ENCODE results near the gene PRM2.

- TF ChIP-seq POLR2AphosphoS5 (IDR thresholded peaks at IDR 0.05; ENCODE audit: low read depth), result no peak
- TF ChIP-seq GABPA (IDR thresholded peaks at IDR 0.05; ENCODE audit: low read depth), result no peak
- TF ChIP-seq CTCF (IDR thresholded peaks at IDR 0.05; ENCODE audit: insufficient read depth, low read length), result no peak
These were observed 24.5 kb downstream of the PRM2 start for GRCh38 chr16:11251525-11252481.

Measured in HL-60 (cell line).